ENCODE data around the gene CAMK1D. TPM values are rescaled to one million over a fixed set of nuclear protein-coding genes. Genes with fewer than 3 reads are reported as not detected.

Gene CAMK1D
- total and polyA plus RNA-seq, 4 experiments from 2014 or later = 5.2 to 22.2 (median 19.4) TPM

- Mint-ChIP-seq H3K27ac (no peak overlapping the region), H3K27me3 (no peaks in the 10 kb centered on the region), H3K4me3 (no peak overlapping the region), H3K4me1 (peaks cover 2 to 15% (median 7%) of the 10 kb centered on the region in 4 donors), H3K36me3 (peaks cover 0 to 8% of the 10 kb centered on the region in 2 donors), H3K9me3 (peaks cover 0 to 6% (median 0%) of the 10 kb centered on the region in 8 donors)
- Histone ChIP-seq H3K27me3 (ENCODE audit: insufficient read depth, low read length) (no peaks in the 10 kb centered on the region), H3K36me3 (ENCODE audit: insufficient read depth, low read length) (no peaks in the 10 kb centered on the region), H3K27ac (ENCODE audit: low read depth, low read length) (no peak overlapping the region), H3K4me3 (ENCODE audit: low read length in 2 of 2) (no peak overlapping the region), H3K4me1 (ENCODE audit: insufficient read depth, low read length) (no peaks in the 10 kb centered on the region), H3K9me3 (ENCODE audit: control insufficient read depth in 1 of 2, low read length in 2 of 2) (no peaks in the 10 kb centered on the region)
- intact Hi-C loops (cut with micrococcal nuclease) = loop anchor here (5.0 kb wide), 1 partner anchor 439 kb away; no protein-coding TSS in a partner anchor
- ChIA-PET POLR2A (ENCODE audit: partially characterized antibody) (no interaction called here), CTCF (ENCODE audit: partially characterized antibody) (interaction anchor here (4.1 to 6.0 kb wide), 2 partner anchors 395 to 443 kb away, joined by 36 to 240 read pairs; no protein-coding TSS in a partner anchor)
- no peak for DNase-seq
These were observed 309.2 kb downstream of the CAMK1D start for GRCh38 chr10:12658526-12658925.

GRCh38 chr10:12659706-12660105 is 310.4 kb downstream of the CAMK1D start:
- H3K36me3 Mint-ChIP-seq = no peaks in the 10 kb centered on the region
- H3K4me1 Mint-ChIP-seq = peaks cover 2 to 15% (median 7%) of the 10 kb centered on the region in 4 donors
- no peaks in the 10 kb centered on the region for H3K9me3 Mint-ChIP-seq
- H3K4me3 Mint-ChIP-seq = no peak overlapping the region
- Histone ChIP-seq H3K4me1 (ENCODE audit: insufficient read depth, low read length) (no peaks in the 10 kb centered on the region), H3K27me3 (ENCODE audit: insufficient read depth, low read length) (no peaks in the 10 kb centered on the region), H3K4me3 (ENCODE audit: low read length in 2 of 2) (no peak overlapping the region), H3K27ac (ENCODE audit: low read depth, low read length) (no peak overlapping the region), H3K9me3 (ENCODE audit: control insufficient read depth in 1 of 2, low read length in 2 of 2) (no peaks in the 10 kb centered on the region), H3K36me3 (ENCODE audit: insufficient read depth, low read length) (no peaks in the 10 kb centered on the region)
- DNase-seq = no peak
- intact Hi-C loops (cut with micrococcal nuclease) = loop anchor here (5.0 kb wide), 1 partner anchor 438 kb away; no protein-coding TSS in a partner anchor
- ChIA-PET CTCF (ENCODE audit: partially characterized antibody) (no interaction called here), POLR2A (ENCODE audit: partially characterized antibody) (no interaction called here)
- no peak overlapping the region for H3K27ac Mint-ChIP-seq
- no peaks in the 10 kb centered on the region for H3K27me3 Mint-ChIP-seq

GRCh38 chr10:12660812-12661211 is 311.5 kb downstream of the CAMK1D start:
- no peaks in the 10 kb centered on the region for H3K9me3 Mint-ChIP-seq
- CTCF ChIA-PET (ENCODE audit: partially characterized antibody) = interaction anchor here (1.0 to 1.3 kb wide), 2 partner anchors 396 to 400 kb away, joined by 3 read pairs; no protein-coding TSS in a partner anchor
- no peak overlapping the region for H3K4me3 Mint-ChIP-seq
- H3K9me3 ChIP-seq (ENCODE audit: control insufficient read depth in 1 of 2, low read length in 2 of 2) = no peaks in the 10 kb centered on the region
- intact Hi-C loops (cut with micrococcal nuclease) = no loop called here
- no peak for DNase-seq
- peaks cover 0 to 9% of the 10 kb centered on the region in 2 donors for H3K36me3 Mint-ChIP-seq
- no peaks in the 10 kb centered on the region for H3K27me3 ChIP-seq (ENCODE audit: insufficient read depth, low read length)
- H3K4me1 Mint-ChIP-seq = peaks cover 2 to 9% (median 5%) of the 10 kb centered on the region in 4 donors
- H3K27me3 Mint-ChIP-seq = no peaks in the 10 kb centered on the region
- H3K4me3 ChIP-seq (ENCODE audit: low read length in 2 of 2) = no peak overlapping the region
- H3K4me1 ChIP-seq (ENCODE audit: insufficient read depth, low read length) = no peaks in the 10 kb centered on the region
- no peaks in the 10 kb centered on the region for H3K36me3 ChIP-seq (ENCODE audit: insufficient read depth, low read length)
- H3K27ac Mint-ChIP-seq = no peak overlapping the region
- H3K27ac ChIP-seq (ENCODE audit: low read depth, low read length) = no peak overlapping the region
- POLR2A ChIA-PET (ENCODE audit: partially characterized antibody) = no interaction called here

- H3K27ac Mint-ChIP-seq = no peak overlapping the region
- peaks cover 0 to 3% (median 0%) of the 10 kb centered on the region in 8 donors for H3K9me3 Mint-ChIP-seq
- ChIA-PET CTCF (ENCODE audit: partially characterized antibody) (interaction anchor here (1.0 to 1.6 kb wide), 5 partner anchors 10 to 400 kb away, joined by 3 to 6 read pairs (median 4); no protein-coding TSS in a partner anchor), POLR2A (ENCODE audit: partially characterized antibody) (no interaction called here)
- no peaks in the 10 kb centered on the region for H3K27me3 Mint-ChIP-seq
- Histone ChIP-seq H3K4me3 (ENCODE audit: low read length in 2 of 2) (no peak overlapping the region), H3K36me3 (ENCODE audit: insufficient read depth, low read length) (no peaks in the 10 kb centered on the region), H3K27me3 (ENCODE audit: insufficient read depth, low read length) (no peaks in the 10 kb centered on the region), H3K4me1 (ENCODE audit: insufficient read depth, low read length) (no peaks in the 10 kb centered on the region), H3K9me3 (ENCODE audit: control insufficient read depth in 1 of 2, low read length in 2 of 2) (no peaks in the 10 kb centered on the region), H3K27ac (ENCODE audit: low read depth, low read length) (no peak overlapping the region)
- peaks cover under 1 to 1% (median under 1%) of the 10 kb centered on the region in 4 donors for H3K4me1 Mint-ChIP-seq
- intact Hi-C loops (cut with micrococcal nuclease) = no loop called here
- H3K36me3 Mint-ChIP-seq = peaks cover 0 to 14% of the 10 kb centered on the region in 2 donors
- no peak overlapping the region for H3K4me3 Mint-ChIP-seq
- DNase-seq = no peak
These were observed 312.3 kb downstream of the CAMK1D start for GRCh38 chr10:12661671-12662070.

GRCh38 chr10:12663863-12664262 is 314.5 kb downstream of the CAMK1D start:
- no peaks in the 10 kb centered on the region for H3K4me1 ChIP-seq (ENCODE audit: insufficient read depth, low read length)
- DNase-seq = no peak
- Mint-ChIP-seq H3K4me3 (no peak overlapping the region), H3K9me3 (peaks cover 0 to 3% (median 0%) of the 10 kb centered on the region in 8 donors), H3K36me3 (peaks cover 12 to 23% of the 10 kb centered on the region in 2 donors), H3K27me3 (no peaks in the 10 kb centered on the region), H3K27ac (no peak overlapping the region), H3K4me1 (no peaks in the 10 kb centered on the region)
- H3K27me3 ChIP-seq (ENCODE audit: insufficient read depth, low read length) = no peaks in the 10 kb centered on the region
- no peak overlapping the region for H3K27ac ChIP-seq (ENCODE audit: low read depth, low read length)
- no peak overlapping the region for H3K4me3 ChIP-seq (ENCODE audit: low read length in 2 of 2)
- ChIA-PET POLR2A (ENCODE audit: partially characterized antibody) (no interaction called here), CTCF (ENCODE audit: partially characterized antibody) (interaction anchor here (0.8 to 1.9 kb wide), 2 partner anchors 47 to 399 kb away, joined by 3 to 7 read pairs; no protein-coding TSS in a partner anchor)
- intact Hi-C loops (cut with micrococcal nuclease) = no loop called here
- H3K9me3 ChIP-seq (ENCODE audit: control insufficient read depth in 1 of 2, low read length in 2 of 2) = no peaks in the 10 kb centered on the region
- no peaks in the 10 kb centered on the region for H3K36me3 ChIP-seq (ENCODE audit: insufficient read depth, low read length)

- no peaks in the 10 kb centered on the region for H3K4me1 ChIP-seq (ENCODE audit: insufficient read depth, low read length)
- no peak overlapping the region for H3K27ac Mint-ChIP-seq
- intact Hi-C loops (cut with micrococcal nuclease) = no loop called here
- ChIA-PET CTCF (ENCODE audit: partially characterized antibody) (interaction anchor here (4.3 kb wide), 1 partner anchor 9 kb away, joined by 20 read pairs; no protein-coding TSS in a partner anchor), POLR2A (ENCODE audit: partially characterized antibody) (no interaction called here)
- H3K4me3 ChIP-seq (ENCODE audit: low read length in 2 of 2) = no peak overlapping the region
- H3K27me3 ChIP-seq (ENCODE audit: insufficient read depth, low read length) = no peaks in the 10 kb centered on the region
- H3K27me3 Mint-ChIP-seq = no peaks in the 10 kb centered on the region
- H3K9me3 ChIP-seq (ENCODE audit: control insufficient read depth in 1 of 2, low read length in 2 of 2) = no peaks in the 10 kb centered on the region
- no peaks in the 10 kb centered on the region for H3K36me3 ChIP-seq (ENCODE audit: insufficient read depth, low read length)
- H3K36me3 Mint-ChIP-seq = peaks cover 18 to 36% of the 10 kb centered on the region in 2 donors
- H3K9me3 Mint-ChIP-seq = peaks cover 0 to 3% (median 0%) of the 10 kb centered on the region in 8 donors
- no peak for DNase-seq
- H3K4me3 Mint-ChIP-seq = no peak overlapping the region
- no peaks in the 10 kb centered on the region for H3K4me1 Mint-ChIP-seq
- no peak overlapping the region for H3K27ac ChIP-seq (ENCODE audit: low read depth, low read length)
These were observed 316.2 kb downstream of the CAMK1D start for GRCh38 chr10:12665501-12665900.

- H3K36me3 ChIP-seq (ENCODE audit: insufficient read depth, low read length) = no peaks in the 10 kb centered on the region
- Mint-ChIP-seq H3K27me3 (no peaks in the 10 kb centered on the region), H3K36me3 (peaks cover 21 to 40% of the 10 kb centered on the region in 2 donors), H3K9me3 (peaks cover 0 to 3% (median 0%) of the 10 kb centered on the region in 8 donors), H3K4me3 (no peak overlapping the region), H3K4me1 (no peaks in the 10 kb centered on the region), H3K27ac (peak overlapping the region in 1 of 7 donors; percentile 46)
- no peaks in the 10 kb centered on the region for H3K4me1 ChIP-seq (ENCODE audit: insufficient read depth, low read length)
- H3K4me3 ChIP-seq (ENCODE audit: low read length in 2 of 2) = no peak overlapping the region
- no peaks in the 10 kb centered on the region for H3K27me3 ChIP-seq (ENCODE audit: insufficient read depth, low read length)
- H3K27ac ChIP-seq (ENCODE audit: low read depth, low read length) = no peak overlapping the region
- ChIA-PET CTCF (ENCODE audit: partially characterized antibody) (interaction anchor here (4.3 kb wide), 1 partner anchor 11 kb away, joined by 20 read pairs; no protein-coding TSS in a partner anchor), POLR2A (ENCODE audit: partially characterized antibody) (no interaction called here)
- intact Hi-C loops (cut with micrococcal nuclease) = no loop called here
- DNase-seq = no peak
- no peaks in the 10 kb centered on the region for H3K9me3 ChIP-seq (ENCODE audit: control insufficient read depth in 1 of 2, low read length in 2 of 2)
These were observed 317.7 kb downstream of the CAMK1D start for GRCh38 chr10:12667052-12667451.
